NT2/D1 (cell line): ENCODE data around the gene IFT43.

ENCODE experiments used
- DNase-seq: peaks from one replicate; pipeline ENCODE4 v3.0.0-alpha.2; 2011; ENCODE audit warnings: low read depth, low spot score
- H3K27me3 ChIP-seq: 2 replicates; pipeline ENCODE4 v1.6.0; 2011; ENCODE audit warnings: mild to moderate bottlenecking; ENCODE audit not compliant: insufficient read length, insufficient read depth
- H3K36me3 ChIP-seq: 2 replicates; pipeline ENCODE4 v1.6.1; 2011; ENCODE audit warnings: mild to moderate bottlenecking, low read length, mixed read lengths; ENCODE audit not compliant: insufficient read depth, insufficient read length
- H3K4me1 ChIP-seq: 2 replicates; pipeline ENCODE4 v1.5.1; 2011; ENCODE audit not compliant: insufficient read depth, insufficient read length
- H3K4me3 ChIP-seq: 2 replicates; pipeline ENCODE4 v1.5.1; 2011; ENCODE audit warnings: low read depth; ENCODE audit not compliant: insufficient read length
- H3K9ac ChIP-seq: 2 replicates; pipeline ENCODE4 v1.6.0; 2011; ENCODE audit warnings: low read depth; ENCODE audit not compliant: insufficient read length
- H3K9me3 ChIP-seq: 2 replicates; pipeline ENCODE4 v1.5.1; 2011; ENCODE audit warnings: mild to moderate bottlenecking, low read length; ENCODE audit not compliant: insufficient read depth
- SUZ12 ChIP-seq: IDR thresholded peaks from 2 replicates; pipeline ENCODE4 v1.6.1; 2011; ENCODE audit not compliant: insufficient read length, insufficient read depth; ENCODE audit errors: extremely low read depth
- YY1 ChIP-seq: IDR thresholded peaks from 2 replicates; pipeline ENCODE4 v1.6.1; 2011; ENCODE audit not compliant: insufficient read length, insufficient read depth
- ZNF274 ChIP-seq: IDR thresholded peaks from 2 replicates; pipeline ENCODE4 v1.6.1; 2011; ENCODE audit warnings: mild to moderate bottlenecking, low read depth, low read length

Gene IFT43

DNA sequence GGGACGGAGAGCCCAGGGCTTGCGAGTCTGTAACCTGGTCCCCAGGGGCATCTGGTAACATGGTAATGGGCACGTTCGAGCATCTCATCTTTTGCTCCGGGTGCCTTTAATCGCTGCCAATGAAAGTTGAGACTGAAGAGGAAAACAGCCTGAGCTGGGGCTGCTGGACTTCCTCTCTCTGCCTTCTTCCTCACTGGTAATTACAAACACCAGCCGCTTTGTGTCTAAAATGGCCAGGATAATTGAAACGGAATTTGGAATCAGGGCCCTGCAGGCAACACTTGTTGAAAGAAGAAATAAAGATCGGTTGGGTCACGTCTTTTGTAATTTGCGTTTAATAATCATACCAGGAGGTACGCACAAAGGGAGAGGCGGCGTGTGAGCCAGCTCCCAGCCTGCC, 114.7 kb downstream of the IFT43 start:
- no peaks in the 10 kb centered on the region for H3K36me3 ChIP-seq
- H3K27me3 ChIP-seq = no peaks in the 10 kb centered on the region
- no peak overlapping the region for H3K4me3 ChIP-seq
- DNase-seq = no peak
- H3K9ac ChIP-seq = no peak overlapping the region
- peaks cover 5% of the 10 kb centered on the region for H3K4me1 ChIP-seq
- H3K9me3 ChIP-seq = no peaks in the 10 kb centered on the region
- TF ChIP-seq SUZ12 (no peak), ZNF274 (no peak), YY1 (no peak)

GRCh38 chr14:76101391-76102379, 116.1 kb downstream of the IFT43 start:
- TF ChIP-seq SUZ12 (no peak), ZNF274 (no peak), YY1 (no peak)
- no peak for DNase-seq
- no peaks in the 10 kb centered on the region for H3K9me3 ChIP-seq
- H3K4me3 ChIP-seq = no peak overlapping the region
- H3K27me3 ChIP-seq = no peaks in the 10 kb centered on the region
- peaks cover 2% of the 10 kb centered on the region for H3K4me1 ChIP-seq
- no peak overlapping the region for H3K9ac ChIP-seq
- H3K36me3 ChIP-seq = no peaks in the 10 kb centered on the region

GRCh38 chr14:76104802-76105355, 119.3 kb downstream of the IFT43 start:
- no peak for DNase-seq
- H3K27me3 ChIP-seq = no peaks in the 10 kb centered on the region
- no peaks in the 10 kb centered on the region for H3K9me3 ChIP-seq

DNA sequence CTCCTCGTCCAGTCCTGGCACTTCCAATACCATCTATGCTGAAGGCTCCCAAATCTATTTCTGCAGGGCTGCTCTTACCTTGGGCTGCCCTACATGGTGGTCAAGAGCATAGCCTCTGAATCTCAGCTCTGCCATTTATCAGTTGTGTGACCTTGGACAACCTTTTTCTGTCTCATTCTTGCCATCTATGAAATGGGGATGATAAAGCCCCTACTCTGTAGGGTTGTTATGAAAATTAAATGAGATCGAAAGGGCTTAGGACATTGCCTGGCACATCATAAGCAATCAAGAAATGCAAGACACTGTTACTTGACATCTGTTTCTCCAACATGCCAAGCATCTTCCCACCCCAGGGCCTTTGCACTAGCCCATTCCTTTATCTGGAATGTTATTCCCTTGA, 120.6 kb downstream of the IFT43 start:
- Histone ChIP-seq H3K9ac (no peak overlapping the region), H3K27me3 (no peaks in the 10 kb centered on the region), H3K9me3 (no peaks in the 10 kb centered on the region), H3K4me1 (peaks cover 2% of the 10 kb centered on the region), H3K36me3 (no peaks in the 10 kb centered on the region), H3K4me3 (no peak overlapping the region)
- no peak for DNase-seq
- TF ChIP-seq SUZ12 (no peak), ZNF274 (no peak), YY1 (no peak)

More at GRCh38 chr14:76104802-76105355, 119.3 kb downstream of the IFT43 start:
- H3K36me3 ChIP-seq = no peaks in the 10 kb centered on the region
- TF ChIP-seq ZNF274 (no peak), YY1 (no peak), SUZ12 (no peak)
- H3K4me3 ChIP-seq = no peak overlapping the region
- H3K9ac ChIP-seq = no peak overlapping the region
- H3K4me1 ChIP-seq = peaks cover 2% of the 10 kb centered on the region

- Histone ChIP-seq H3K27me3 (no peaks in the 10 kb centered on the region), H3K9ac (no peak overlapping the region), H3K4me3 (no peak overlapping the region), H3K4me1 (peaks cover 4% of the 10 kb centered on the region), H3K36me3 (no peaks in the 10 kb centered on the region), H3K9me3 (no peaks in the 10 kb centered on the region; the same call in 1 of the 2 replicates)
- no peak for TF ChIP-seq YY1
- no peak for TF ChIP-seq SUZ12
- no peak for TF ChIP-seq ZNF274
- no peak for DNase-seq
These were observed 123.7 kb downstream of the IFT43 start for GRCh38 chr14:76109087-76109880.

DNA sequence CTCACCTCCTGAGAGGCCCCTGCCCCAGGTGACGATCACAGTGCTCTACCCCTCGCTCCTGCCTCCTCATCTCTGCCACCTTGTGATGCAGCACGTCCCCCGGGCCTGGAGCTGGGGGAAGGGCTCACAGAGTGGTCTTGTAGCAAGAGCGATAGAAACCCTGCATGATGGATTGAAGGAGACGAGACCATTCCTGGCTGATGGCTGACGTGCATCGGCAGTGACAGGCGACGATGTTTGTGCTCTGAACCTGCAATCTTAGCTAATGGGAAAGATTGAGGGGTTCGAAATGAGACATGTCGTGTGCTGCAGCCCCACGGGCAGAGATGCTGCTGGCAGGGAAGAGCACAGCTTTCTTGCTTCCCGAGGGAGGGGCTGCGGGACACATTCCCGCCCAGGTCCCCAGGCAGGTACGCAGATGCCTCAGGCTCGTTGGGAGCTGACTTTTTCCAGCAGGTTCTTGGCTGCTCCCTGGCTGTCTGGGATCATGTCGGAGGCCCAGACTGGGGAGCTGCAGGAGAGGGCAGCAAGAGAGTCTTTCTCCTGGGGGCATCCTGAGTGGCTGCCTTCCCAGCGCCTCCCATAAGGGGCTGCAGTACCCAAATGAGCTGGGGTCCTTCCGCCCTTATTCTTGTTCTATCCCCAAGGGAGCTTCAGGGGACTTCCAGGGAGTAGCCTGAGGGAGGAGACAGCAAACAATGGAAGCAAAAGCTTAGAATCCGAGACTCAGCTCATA, 127.5 kb downstream of the IFT43 start:
- Histone ChIP-seq H3K36me3 (no peaks in the 10 kb centered on the region), H3K4me1 (peaks cover 8% of the 10 kb centered on the region), H3K9me3 (no peaks in the 10 kb centered on the region; the same call in 1 of the 2 replicates), H3K9ac (peak overlapping the region; percentile 54), H3K27me3 (no peaks in the 10 kb centered on the region), H3K4me3 (no peak overlapping the region)
- DNase-seq = no peak
- no peak for TF ChIP-seq SUZ12
- TF ChIP-seq ZNF274 = no peak
- TF ChIP-seq YY1 = no peak
